A549 (cell line): Measurements from ENCODE around the gene NPY4R2.
"Not testable (repeated sequence)": the region's sequence is repeated elsewhere in the genome, so short reads cannot be mapped to it uniquely, and the experiment has no call there.

Source experiments
- HDAC2 ChIP-seq: fragments of 200-600 bp; sonication (generic); IDR thresholded peaks from 2 replicates; pipeline ENCODE4 v1.6.1; 2016
- JUNB ChIP-seq: fragments of >200 bp; sonication (Bioruptor Twin); formaldehyde crosslinking; IDR thresholded peaks from 2 replicates; pipeline ENCODE4 v1.6.1; 2016
- REST ChIP-seq: fragments of 200-600 bp; sonication (generic); IDR thresholded peaks from 2 replicates; pipeline ENCODE4 v1.6.1; 2016; ENCODE audit warnings: antibody characterized with exemption, mild to moderate bottlenecking, moderate library complexity

- not testable (repeated sequence) for TF ChIP-seq REST, JUNB, HDAC2
These were observed 25.8 kb upstream of the NPY4R2 start for GRCh38 chr10:47892494-47893261.
